NCI-H146 (cell line): ENCODE results near the gene ZNF397.
A peak's percentile ranks its signal among the peaks of the same experiment; 100 is the strongest.
"Not testable (repeated sequence)": the region's sequence is repeated elsewhere in the genome, so short reads cannot be mapped to it uniquely, and the experiment has no call there.

Experiments used
- DNase-seq: peaks from one replicate; lab custom pipeline; 2025; lab: John Stamatoyannopoulos, UW

ZNF397 gene

GRCh38 chr18:35240664-35241447, at the start of gene ZNF397:
Gene ZNF397 (plus strand): TSS chr18:35241034. CDS start chr18:35242471, 1,437 bp downstream.
- peak; percentile 100 for DNase-seq

- DNase-seq = no peak
Observed at GRCh38 chr18:35191698-35192025, 49.2 kb upstream of the ZNF397 start.

- peak; percentile 19 for DNase-seq
Observed at GRCh38 chr18:35192415-35192814, 48.4 kb upstream of the ZNF397 start.

GRCh38 chr18:35193316-35193715, 47.5 kb upstream of the ZNF397 start:
- no peak for DNase-seq

GRCh38 chr18:35197296-35197695, 43.5 kb upstream of the ZNF397 start:
- no peak for DNase-seq

GRCh38 chr18:35201256-35201931, 39.4 kb upstream of the ZNF397 start:
- no peak for DNase-seq

GRCh38 chr18:35203067-35203466, 37.8 kb upstream of the ZNF397 start:
- DNase-seq = no peak

GRCh38 chr18:35205199-35205712, 35.6 kb upstream of the ZNF397 start:
- no peak for DNase-seq

GRCh38 chr18:35205746-35206458, 34.9 kb upstream of the ZNF397 start:
- DNase-seq = not testable (repeated sequence)

GRCh38 chr18:35215026-35215425, 25.8 kb upstream of the ZNF397 start:
- DNase-seq = peak; percentile 18

- DNase-seq = not testable (repeated sequence)
Observed at GRCh38 chr18:35216611-35217010, 24.2 kb upstream of the ZNF397 start.

- DNase-seq = not testable (repeated sequence)
Observed at GRCh38 chr18:35219331-35219730, 21.5 kb upstream of the ZNF397 start.

- no peak for DNase-seq
Observed at GRCh38 chr18:35220424-35220823, 20.4 kb upstream of the ZNF397 start.

GRCh38 chr18:35223797-35224196, 17.0 kb upstream of the ZNF397 start:
- no peak for DNase-seq

GRCh38 chr18:35227254-35227653, 13.6 kb upstream of the ZNF397 start:
- DNase-seq = no peak

GRCh38 chr18:35231052-35231451, 9.8 kb upstream of the ZNF397 start:
- DNase-seq = peak; percentile 85

GRCh38 chr18:35236571-35237363, 4.1 kb upstream of the ZNF397 start:
- no peak for DNase-seq

GRCh38 chr18:35239314-35239713, 1.5 kb upstream of the ZNF397 start:
- no peak for DNase-seq

GRCh38 chr18:35241448-35241804, 592 bp downstream of the ZNF397 start:
- peak; percentile 25 for DNase-seq

- no peak for DNase-seq
Observed at GRCh38 chr18:35242426-35242825, 1.6 kb downstream of the ZNF397 start.

GRCh38 chr18:35244671-35245070, 3.8 kb downstream of the ZNF397 start:
- no peak for DNase-seq
